ENCODE data around the gene MTMR12.

DNA sequence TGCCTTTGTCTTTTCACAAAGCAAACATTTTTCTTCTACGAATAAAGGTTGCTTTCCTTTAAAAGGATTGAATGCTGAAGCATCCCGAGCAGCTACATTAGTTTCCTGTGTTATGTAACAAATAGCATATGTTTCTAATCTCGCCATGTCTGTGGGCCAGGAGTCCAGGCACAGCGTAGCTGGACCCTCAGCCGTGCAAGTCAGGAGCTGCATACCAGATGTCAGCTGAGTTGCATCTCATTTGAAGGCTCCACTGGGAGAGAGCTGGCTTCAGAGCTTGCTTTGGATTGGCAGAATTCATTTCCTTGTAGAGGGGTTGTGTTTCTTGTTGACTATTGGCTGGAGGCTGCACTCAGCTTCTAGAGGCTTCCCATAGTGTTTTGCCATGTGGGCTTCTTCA is 122.6 kb downstream of the MTMR12 start:
- TF ChIP-seq, protein P1, sequence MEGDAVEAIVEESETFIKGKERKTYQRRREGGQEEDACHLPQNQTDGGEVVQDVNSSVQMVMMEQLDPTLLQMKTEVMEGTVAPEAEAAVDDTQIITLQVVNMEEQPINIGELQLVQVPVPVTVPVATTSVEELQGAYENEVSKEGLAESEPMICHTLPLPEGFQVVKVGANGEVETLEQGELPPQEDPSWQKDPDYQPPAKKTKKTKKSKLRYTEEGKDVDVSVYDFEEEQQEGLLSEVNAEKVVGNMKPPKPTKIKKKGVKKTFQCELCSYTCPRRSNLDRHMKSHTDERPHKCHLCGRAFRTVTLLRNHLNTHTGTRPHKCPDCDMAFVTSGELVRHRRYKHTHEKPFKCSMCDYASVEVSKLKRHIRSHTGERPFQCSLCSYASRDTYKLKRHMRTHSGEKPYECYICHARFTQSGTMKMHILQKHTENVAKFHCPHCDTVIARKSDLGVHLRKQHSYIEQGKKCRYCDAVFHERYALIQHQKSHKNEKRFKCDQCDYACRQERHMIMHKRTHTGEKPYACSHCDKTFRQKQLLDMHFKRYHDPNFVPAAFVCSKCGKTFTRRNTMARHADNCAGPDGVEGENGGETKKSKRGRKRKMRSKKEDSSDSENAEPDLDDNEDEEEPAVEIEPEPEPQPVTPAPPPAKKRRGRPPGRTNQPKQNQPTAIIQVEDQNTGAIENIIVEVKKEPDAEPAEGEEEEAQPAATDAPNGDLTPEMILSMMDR (conservative IDR thresholded peaks at IDR 0.05) = no peak
- TF ChIP-seq EZH2 (IDR thresholded peaks at IDR 0.05; ENCODE audit: low read depth) = no peak
